ENCODE data around the gene ZNF341.

ZNF341 gene

DNA sequence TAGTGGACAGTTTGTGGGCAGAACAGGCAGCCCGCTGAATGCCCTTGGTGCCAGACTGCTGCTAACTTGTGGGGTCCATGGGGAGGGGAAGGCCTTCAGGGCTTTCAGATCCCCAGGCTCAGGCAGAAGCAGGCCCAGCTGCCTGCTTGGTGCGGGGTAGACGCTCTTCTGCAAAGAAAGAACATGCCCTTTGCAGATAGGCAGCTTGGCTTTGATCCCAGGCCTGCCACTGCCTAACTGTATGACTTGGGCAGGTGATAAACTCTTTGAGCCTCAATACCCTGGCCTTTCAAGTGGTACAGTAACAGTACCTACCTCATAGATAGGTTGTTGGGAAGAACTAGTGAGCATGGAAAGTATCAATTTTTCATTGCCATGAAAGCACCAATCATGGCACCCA, 107.8 kb downstream of the ZNF341 start:
- in situ Hi-C loops (cut with HindIII; ENCODE audit: low sequenced_read_pairs), result no loop called here

DNA sequence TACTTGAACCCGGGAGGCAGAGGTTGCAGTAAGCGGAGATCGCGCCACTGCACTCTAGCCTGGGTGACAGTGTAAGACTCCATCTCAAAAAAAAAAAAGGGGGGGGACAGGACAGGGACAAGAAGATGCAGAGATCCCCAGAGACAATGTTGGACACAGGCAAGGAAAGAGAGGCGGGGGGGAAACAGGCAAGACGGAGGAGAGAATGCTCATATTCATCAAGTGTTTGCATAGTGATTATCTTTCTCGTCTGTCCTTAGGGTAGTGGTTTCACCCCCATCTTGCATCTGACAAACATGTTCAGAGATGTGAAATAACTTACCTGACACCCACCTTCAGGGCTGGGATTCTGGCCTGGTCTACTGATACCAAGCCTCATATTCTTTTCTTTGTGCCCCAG, 108.4 kb downstream of the ZNF341 start:
- in situ Hi-C loops (cut with HindIII; ENCODE audit: low sequenced_read_pairs), result no loop called here

DNA sequence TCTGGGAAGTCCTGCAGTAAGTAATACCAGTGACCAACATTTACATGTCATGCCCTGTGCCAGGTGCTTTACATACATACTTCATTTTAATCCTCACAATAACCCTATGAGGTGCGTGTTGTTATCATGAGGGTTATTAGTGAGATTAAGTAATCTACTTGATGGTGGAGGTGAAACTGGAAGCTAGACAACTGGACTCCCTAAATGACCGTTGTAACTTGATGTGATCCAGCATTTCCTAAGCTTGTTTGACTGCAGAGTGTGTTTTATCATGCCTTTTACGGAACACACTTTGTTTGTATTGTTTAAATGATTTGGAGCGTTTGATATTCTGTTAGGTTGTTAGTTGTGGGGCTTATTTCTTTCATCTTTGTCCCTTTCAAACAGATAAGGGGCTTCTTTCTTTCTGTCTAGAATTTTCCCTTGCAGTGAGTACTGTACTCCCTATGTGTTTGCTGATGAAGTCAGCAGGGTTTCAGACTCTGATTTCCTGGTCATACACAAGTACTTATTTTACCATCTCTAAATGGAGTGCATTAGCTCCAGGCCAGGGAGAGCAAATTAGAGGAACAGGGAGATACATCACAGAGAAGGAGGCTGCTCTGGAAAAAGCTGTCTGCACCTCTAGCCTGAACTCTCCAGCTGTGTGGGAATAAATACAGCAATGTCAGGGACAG, 109.1 kb downstream of the ZNF341 start:
- in situ Hi-C loops (cut with HindIII; ENCODE audit: low sequenced_read_pairs), result no loop called here

DNA sequence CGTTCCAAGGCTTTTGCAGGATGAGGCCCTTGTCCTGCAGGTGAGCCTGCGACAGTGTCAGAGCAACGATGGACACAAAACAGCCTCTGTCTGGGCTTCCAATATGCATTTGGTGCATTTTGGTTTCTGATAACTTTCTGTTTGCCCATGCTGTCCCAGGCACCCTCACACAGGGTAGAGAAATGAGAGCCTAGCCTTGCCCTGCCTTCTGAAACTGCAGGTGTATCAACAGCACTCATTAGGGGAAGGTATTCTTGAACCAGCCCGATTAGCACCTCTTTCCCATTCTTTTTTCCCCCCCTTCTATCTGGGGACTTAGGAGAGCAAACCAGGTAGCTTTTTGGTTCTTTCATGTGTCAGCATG, 109.6 kb downstream of the ZNF341 start:
- in situ Hi-C loops (cut with HindIII; ENCODE audit: low sequenced_read_pairs), result no loop called here
